OCI-LY7 (cell line): ENCODE measurements around the gene WDR41.

Experiments
- EZH2phosphoT487 ChIP-seq: fragments of 200-600 bp; sonication (generic); IDR thresholded peaks from 2 replicates; pipeline ENCODE4 v1.6.1; 2018; ENCODE audit warnings: low read depth, borderline replicate concordance, mild to moderate bottlenecking, mixed run types, antibody characterized with exemption, low read length, moderate library complexity, mixed read lengths
- TF ChIP-seq, protein P1 (sequence below): fragments of 200-600 bp; sonication (generic); conservative IDR thresholded peaks from 2 replicates; pipeline ENCODE4 v1.5.1; 2014; ENCODE audit warnings: mild to moderate bottlenecking, antibody characterized with exemption, low read length, moderate library complexity, mixed read lengths

DNA sequence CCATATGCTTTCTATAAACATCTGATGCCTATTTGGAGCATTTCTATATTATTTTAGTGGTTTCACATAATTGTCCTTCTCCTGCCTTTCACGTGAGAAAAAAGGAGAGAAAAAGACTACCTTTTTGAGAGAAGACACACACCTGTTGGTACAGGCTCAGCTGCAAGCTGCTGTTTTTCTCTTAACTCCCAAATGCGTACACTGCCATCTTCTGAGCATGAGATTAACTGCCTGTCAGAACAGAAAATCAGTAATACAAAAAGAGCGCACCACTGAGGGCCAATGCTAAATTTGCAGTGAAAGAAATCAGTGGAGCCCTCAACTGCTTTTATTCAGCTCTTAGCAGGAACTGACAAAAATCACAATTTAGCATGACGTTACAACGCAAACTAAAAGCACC, 54.9 kb downstream of the WDR41 start:
- TF ChIP-seq, protein P1, sequence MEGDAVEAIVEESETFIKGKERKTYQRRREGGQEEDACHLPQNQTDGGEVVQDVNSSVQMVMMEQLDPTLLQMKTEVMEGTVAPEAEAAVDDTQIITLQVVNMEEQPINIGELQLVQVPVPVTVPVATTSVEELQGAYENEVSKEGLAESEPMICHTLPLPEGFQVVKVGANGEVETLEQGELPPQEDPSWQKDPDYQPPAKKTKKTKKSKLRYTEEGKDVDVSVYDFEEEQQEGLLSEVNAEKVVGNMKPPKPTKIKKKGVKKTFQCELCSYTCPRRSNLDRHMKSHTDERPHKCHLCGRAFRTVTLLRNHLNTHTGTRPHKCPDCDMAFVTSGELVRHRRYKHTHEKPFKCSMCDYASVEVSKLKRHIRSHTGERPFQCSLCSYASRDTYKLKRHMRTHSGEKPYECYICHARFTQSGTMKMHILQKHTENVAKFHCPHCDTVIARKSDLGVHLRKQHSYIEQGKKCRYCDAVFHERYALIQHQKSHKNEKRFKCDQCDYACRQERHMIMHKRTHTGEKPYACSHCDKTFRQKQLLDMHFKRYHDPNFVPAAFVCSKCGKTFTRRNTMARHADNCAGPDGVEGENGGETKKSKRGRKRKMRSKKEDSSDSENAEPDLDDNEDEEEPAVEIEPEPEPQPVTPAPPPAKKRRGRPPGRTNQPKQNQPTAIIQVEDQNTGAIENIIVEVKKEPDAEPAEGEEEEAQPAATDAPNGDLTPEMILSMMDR = peak; percentile 46
- no peak for TF ChIP-seq EZH2phosphoT487
